Dedifferentiated amniotic fluid mesenchymal stem cell (primary cell): ENCODE data around the gene NEURL3.

Experiments used
- DNase-seq: peaks from one replicate; pipeline ENCODE4 v3.0.0-alpha.2; 2016; ENCODE audit errors: extremely low spot score

NEURL3 gene

DNA sequence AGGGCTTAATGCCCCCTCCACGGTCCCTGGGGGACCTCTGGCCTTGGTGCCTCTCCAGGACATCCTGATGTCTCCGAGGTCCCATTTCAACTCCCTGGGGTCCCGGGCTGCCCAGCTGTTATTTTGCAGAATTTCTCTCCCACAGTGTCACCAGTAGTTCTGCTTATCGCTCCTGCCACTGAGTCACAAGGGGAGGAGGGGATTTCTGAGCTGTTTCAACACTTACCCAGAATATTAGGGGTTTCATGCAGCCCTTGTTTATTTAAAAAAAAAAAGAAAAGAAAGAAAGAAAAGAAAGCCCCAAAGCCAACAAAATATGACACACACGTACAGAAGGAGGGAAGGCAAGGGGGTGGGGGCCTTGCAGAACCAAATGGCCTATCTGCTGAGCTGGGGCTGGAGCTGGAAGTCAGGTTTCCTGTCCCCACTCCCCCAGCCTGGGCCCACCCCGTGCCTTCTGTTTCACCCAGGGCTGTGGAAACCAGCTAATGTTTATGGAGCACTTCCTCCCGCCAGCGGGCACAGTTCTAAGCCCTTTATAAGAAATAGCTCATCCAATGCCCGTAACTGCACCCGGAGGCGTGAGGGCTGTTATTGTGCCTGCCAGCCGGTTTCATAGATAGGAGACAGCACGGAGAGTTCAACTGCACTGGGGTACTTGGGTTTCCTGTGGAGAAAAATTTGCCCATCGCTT is 23.0 kb upstream of the NEURL3 start:
- no peak for DNase-seq

DNA sequence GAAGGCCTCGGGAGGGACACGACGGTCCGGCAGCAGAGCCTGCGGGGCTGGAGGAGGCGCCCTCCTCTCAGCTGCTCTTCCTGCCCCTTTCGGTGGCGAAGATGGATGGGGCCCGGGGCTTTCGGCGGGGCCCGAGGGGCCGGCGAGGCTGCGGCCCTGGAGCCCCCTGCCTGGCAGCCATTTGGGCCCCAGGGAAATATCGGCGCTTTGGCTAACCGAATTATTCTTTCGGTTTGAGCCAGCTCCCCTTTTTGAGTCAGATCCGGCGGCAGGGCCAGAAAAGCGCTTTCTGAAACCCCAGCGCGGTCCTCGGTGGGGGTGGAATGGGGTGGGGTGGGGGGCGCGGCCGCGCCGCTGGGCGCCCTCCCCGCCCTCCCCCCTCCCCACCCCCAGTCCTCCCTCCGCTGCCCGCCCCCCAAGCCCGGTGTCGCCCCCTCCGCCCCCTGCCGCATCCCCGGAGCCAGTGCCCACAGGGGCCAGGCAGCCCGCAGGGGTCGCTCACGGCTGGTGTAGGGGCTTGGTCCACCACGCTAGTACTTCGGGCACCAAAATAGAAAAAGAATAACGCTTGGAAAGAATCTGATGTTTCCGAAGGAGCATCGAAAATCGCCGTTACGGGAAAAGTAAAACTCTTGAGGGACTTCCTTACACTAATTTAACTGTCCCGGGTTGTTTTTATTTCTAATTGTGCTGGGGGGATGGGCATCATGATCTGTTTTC is 22.3 kb upstream of the NEURL3 start:
- no peak for DNase-seq

DNA sequence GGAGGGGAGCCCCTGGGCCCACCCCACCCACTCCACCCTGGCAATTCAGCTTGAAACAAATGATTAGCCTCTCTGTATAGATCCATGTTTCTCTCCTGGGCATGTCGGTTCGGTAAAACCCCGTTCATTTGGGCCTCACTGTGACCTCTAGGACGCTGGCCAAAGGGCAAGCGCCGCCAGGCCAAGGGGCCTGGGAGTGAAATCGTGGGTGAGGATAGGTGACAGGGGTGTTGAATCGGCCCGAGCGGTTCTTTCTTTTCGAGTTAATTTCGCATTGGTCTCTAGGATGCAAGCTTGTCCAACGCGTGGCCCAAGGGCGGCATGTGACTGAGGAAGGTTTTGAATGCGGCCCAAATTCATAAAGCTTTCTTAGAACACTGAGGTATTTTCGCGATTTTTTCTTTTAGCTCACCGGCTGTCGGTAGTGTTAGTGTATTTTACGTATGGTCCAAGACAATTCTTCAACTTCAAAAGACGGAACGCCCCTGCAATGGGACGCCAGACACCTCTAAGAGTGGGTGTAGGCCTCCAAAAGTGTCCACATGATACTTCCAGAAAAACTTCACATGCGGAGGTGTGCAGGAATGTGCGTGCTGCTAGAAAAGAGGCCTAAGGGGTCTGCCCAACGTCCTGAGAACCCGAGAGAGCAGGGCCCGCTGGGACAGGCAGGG is 21.6 kb upstream of the NEURL3 start:
- no peak for DNase-seq

DNA sequence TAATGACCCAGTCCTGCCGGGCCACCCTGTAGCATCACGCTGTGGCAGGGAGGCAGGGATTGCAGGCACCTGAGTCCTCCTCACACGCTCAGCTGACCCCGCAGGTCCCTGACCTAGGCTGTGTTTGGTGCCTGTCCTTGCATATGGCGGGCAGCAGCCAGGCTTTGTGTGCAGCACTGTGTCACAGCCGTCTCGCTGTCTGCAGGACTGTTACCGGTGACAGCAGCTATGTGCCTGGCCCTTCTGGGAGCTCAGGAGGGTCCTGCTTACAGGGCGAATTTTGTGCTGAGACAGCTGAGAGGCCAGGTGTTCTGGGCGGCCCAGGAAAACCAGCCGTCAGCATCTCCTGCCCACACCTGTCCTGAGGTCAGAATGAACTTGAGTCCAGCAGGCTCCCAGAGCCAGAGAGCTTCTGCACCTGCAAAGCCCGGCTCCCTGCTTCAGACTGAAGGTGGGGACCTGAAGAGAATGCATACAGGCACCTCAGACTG is 21.0 kb upstream of the NEURL3 start:
- no peak for DNase-seq

DNA sequence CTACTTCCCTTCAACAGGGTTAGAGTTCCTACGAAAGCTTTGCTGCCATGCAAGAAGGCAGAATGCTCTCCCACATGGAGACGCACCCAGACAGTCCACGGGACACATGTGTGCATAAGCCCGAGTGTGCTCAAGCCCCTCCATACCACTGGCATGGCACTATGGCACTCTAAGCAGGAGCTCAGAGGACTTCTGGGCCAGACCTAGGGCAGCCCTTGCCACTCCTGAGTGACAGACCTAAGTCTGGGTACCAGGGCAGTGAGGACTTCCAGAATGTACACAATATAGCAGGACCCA is 20.0 kb upstream of the NEURL3 start:
- no peak for DNase-seq

DNA sequence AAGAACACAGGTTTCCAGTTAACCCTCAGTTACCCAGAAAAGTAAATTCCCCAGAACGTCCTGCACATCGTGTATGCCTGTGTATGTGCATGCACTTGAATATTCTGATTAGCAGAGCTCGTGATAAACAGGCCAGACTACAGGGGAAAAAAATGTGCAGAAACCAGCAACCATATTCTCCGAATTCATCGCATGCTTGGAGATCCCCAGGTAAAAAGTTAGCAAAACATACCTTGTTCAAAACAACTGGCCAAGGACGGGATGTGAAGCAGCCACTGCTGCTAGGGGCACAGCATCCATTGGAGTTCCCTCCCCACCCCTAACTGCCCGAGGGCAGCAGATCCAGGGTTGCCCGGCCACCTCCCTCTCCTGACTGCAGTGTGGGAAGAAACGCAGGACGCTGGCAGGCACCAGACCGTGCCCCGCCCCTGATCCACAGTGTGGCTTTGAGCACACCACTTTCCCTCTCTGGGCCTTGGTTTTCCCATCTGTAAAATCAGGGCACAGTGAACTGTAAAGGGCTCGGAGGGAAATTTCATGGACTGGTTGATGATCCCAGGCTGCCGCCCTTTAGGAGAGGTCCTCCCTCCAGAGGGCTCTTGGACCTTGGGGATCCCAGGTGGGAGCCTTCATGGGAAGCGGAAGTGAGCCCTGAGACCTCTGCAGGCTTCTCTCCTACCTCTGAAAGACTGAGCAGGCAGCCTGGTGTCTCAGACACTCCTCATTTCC is 19.5 kb upstream of the NEURL3 start:
- DNase-seq = no peak

DNA sequence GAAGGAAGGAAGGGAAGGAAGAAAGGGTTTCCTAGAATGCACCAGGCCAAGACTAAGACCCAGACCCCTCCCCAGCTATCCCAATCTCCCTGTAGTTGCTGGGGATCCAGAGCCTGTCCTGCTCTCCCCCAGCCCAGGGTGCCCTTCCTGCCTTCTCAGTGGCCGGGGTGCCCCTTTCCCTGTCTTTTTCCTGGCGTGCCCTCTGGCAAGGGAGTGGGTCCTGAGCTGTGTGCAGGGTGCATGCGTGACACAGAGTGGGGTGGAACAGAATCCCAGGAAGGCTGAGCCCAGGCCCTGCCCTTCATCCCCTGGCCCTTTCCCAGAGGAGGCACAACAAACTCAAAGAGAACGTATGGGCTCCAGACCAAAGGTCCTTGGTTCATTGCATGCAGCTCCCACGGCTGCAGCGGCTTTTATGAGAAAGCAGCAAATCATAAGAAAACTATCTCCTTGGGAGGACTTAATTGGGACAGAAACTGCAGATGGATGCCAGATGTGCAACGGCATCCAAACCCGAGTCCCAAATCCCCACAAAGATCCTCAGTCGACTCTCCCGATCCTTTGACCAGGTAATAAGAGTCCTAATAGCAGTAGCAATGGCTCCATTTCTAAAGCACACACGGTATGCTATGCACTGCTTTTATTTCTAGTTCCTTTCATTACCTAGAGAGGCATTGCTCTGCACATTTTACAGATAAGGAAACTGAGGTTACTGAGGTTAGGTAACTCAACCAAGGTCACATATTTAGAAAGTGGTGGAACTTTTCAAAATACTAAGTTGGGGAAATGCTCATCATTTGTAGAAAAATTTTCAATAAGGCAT is 18.7 kb upstream of the NEURL3 start:
- no peak for DNase-seq

GRCh38 chr2:96522304-96523203 is 17.4 kb upstream of the NEURL3 start:
- no peak for DNase-seq

DNA sequence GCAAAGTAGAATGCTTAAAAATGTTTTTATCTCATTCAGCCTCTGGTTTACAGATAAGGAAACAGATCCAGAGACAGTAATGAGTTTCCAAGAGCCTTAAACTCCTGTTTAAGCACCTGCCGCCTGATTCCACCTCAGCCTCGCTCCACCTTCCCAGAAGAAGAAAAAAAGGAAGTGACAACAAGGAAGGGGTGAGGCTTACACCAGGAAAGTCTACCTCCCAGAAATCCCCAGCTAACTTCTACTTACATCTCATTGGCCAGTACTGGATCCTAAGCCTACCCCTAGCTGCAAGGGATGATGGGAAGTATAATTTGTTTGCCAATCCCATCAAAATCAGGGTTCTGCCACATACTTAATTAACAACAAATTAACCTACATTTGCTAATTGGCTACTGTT is 16.1 kb upstream of the NEURL3 start:
- DNase-seq = no peak

GRCh38 chr2:96520697-96521096 is 15.5 kb upstream of the NEURL3 start:
- DNase-seq = no peak

- DNase-seq = no peak
Observed at GRCh38 chr2:96520231-96520630, 15.1 kb upstream of the NEURL3 start.

- no peak for DNase-seq
Observed at GRCh38 chr2:96517079-96517478, 11.9 kb upstream of the NEURL3 start.

DNA sequence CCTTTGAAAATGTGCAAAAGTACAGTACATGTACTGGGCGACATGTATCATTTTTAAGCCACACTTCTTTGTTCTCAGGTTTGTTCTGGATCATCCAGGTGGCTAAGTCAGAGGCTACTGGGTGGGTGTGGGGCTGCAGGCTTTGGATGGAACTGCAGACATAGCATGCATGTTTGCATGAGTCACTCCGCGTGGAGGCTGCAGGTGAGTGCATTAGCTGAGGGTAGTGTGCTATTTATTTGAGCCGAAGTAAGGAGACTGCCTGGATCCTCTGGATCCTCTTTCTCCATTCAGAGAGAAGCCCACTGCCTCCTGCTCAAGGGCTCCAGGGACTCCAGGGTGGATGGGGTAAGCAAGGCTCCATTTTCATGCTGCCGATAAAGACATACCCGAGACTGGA is 9.4 kb upstream of the NEURL3 start:
- no peak for DNase-seq

DNA sequence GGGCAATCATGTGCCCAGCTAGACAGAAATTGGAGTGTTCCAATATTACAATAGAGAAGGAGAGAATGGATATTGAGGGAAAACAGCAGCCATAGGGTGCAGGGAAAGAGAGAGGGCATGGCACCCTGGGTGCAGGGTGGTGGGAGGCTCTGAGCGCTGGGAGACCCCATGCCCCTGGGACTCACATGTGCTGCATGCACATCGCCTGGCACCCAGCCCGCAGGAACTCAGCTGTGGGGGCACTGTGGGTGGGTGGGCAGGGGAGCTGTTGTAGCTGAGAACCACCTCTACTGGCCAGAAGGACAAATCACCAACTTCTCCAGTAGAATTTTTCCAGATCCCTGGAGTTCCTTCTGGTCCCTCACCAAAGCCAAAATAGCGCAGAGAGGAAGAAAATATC is 7.2 kb upstream of the NEURL3 start:
- no peak for DNase-seq

GRCh38 chr2:96511851-96512250 is 6.7 kb upstream of the NEURL3 start:
- DNase-seq = no peak

- no peak for DNase-seq
Observed at GRCh38 chr2:96510931-96511595, 5.9 kb upstream of the NEURL3 start.

- no peak for DNase-seq
Observed at GRCh38 chr2:96509847-96510230, 4.7 kb upstream of the NEURL3 start.

- peak; percentile 79 for DNase-seq
Observed at GRCh38 chr2:96509114-96509846, 4.1 kb upstream of the NEURL3 start.

DNA sequence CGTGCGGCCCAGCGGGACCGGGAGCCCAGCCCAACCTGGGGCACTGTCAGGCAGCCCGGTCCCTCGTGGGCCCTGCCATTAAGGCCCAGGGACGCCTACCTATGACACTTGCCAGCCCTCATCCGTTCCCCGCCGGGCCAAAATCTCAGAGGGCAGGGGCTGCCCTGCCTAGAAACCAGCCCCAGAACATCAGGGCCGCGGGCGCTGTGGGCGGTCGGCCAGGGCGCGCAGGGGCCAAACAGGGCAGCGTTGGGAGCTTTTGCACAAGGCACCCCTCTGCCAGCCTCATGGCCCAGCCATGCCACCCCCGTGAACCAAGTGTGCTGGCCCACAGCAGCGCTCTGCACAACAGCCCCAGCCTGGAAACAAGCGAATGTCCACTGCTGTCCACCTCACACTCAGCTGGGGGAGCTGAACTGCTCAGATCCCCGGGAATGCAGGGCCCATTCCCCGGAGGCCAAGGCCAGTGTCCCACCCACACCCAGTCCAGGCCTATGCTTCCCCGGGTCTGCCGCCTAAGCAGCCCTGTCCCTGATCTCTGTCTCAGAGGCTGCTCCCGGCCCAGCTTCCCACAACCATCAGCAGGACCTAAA is 3.5 kb upstream of the NEURL3 start:
- DNase-seq = no peak
